Esophagus (tissue), 2 donors: ENCODE results near the gene MTRFR. TPM values are rescaled to one million over a fixed set of nuclear protein-coding genes. Genes with fewer than 3 reads are reported as not detected.

ENCODE experiments used
- H3K27ac ChIP-seq, 2 donors: one replicate each; pipeline ENCODE4 v1.5.1; 2013; ENCODE audit warnings: low read depth in 2 of 2, mild to moderate bottlenecking in 2 of 2, inconsistent platforms in 1 of 2, low read length in 1 of 2, moderate library complexity in 1 of 2
- H3K27me3 ChIP-seq, 2 donors: one replicate each; pipeline ENCODE4 v1.6.1; 2013; ENCODE audit warnings: low read length in 2 of 2, control low read depth in 1 of 2, mild to moderate bottlenecking in 1 of 2; ENCODE audit not compliant: insufficient read depth in 2 of 2, control insufficient read depth in 1 of 2
- H3K36me3 ChIP-seq, 2 donors: one replicate each; pipeline ENCODE4 v1.6.1; 2013; ENCODE audit warnings: low read length in 1 of 2; ENCODE audit not compliant: control insufficient read depth in 2 of 2, insufficient read depth in 2 of 2
- H3K4me1 ChIP-seq, 2 donors: one replicate each; pipeline ENCODE4 v1.6.1; 2013; ENCODE audit warnings: low read length in 1 of 2; ENCODE audit not compliant: control insufficient read depth in 2 of 2, insufficient read depth in 2 of 2
- H3K4me3 ChIP-seq, 2 donors: one replicate each; pipeline ENCODE4 v1.5.1; 2013; ENCODE audit warnings: low read length in 2 of 2, mild to moderate bottlenecking in 2 of 2, low read depth in 1 of 2, moderate library complexity in 1 of 2
- H3K9me3 ChIP-seq, 2 donors: one replicate each; pipeline ENCODE4 v1.6.1; 2013; ENCODE audit warnings: mild to moderate bottlenecking in 2 of 2, low read depth in 1 of 2, low read length in 1 of 2, moderate library complexity in 1 of 2; ENCODE audit not compliant: control insufficient read depth in 2 of 2, insufficient read depth in 1 of 2
- WGBS, 2 donors: extraction: QIAGEN DNeasy Blood & Tissue Kit; methylation state at CpG; one replicate each; pipeline ENCODE4 v1.1.7; 2013; 5-methylcytosine and 5-hydroxymethylcytosine counted together
- polyA plus RNA-seq, 2 donors: library from polyadenylated mRNA; stranded (reverse); fragments of 200-250 nt; gene quantifications; one replicate each; pipeline ENCODE4 v1.2.3, GENCODE V29; 2013
- donor health status: healthy with polysubstance abuse.
- donor health status: Bipolar disorder and iron deficiency.

MTRFR gene
- polyA plus RNA-seq, 2 donors: 6.3 to 10.6 TPM

- 90 to 91% methylated on average over 10 of the region's 10 CpGs for WGBS, 2 donors
- no peak overlapping the region for H3K4me3 ChIP-seq
- H3K9me3 ChIP-seq: no peaks in the 10 kb centered on the region
- no peak overlapping the region for H3K27ac ChIP-seq
- no peaks in the 10 kb centered on the region for H3K36me3 ChIP-seq
- H3K4me1 ChIP-seq: no peaks in the 10 kb centered on the region
- H3K27me3 ChIP-seq: no peaks in the 10 kb centered on the region
These were observed 48.9 kb downstream of the MTRFR start for GRCh38 chr12:123282111-123282510.

GRCh38 chr12:123283461-123283860, 50.2 kb downstream of the MTRFR start:
- Histone ChIP-seq H3K4me1 (no peaks in the 10 kb centered on the region), H3K27ac (no peak overlapping the region), H3K4me3 (no peak overlapping the region), H3K9me3 (no peaks in the 10 kb centered on the region), H3K36me3 (no peaks in the 10 kb centered on the region), H3K27me3 (no peaks in the 10 kb centered on the region)
- 93 to 94% methylated on average over 8 of the region's 8 CpGs for WGBS, 2 donors

GRCh38 chr12:123284669-123285068, 51.4 kb downstream of the MTRFR start:
- H3K9me3 ChIP-seq: no peaks in the 10 kb centered on the region
- no peak overlapping the region for H3K4me3 ChIP-seq
- H3K36me3 ChIP-seq: peaks cover 0 to 3% of the 10 kb centered on the region in 2 donors
- no peak overlapping the region for H3K27ac ChIP-seq
- H3K4me1 ChIP-seq: no peaks in the 10 kb centered on the region
- 94 to 95% methylated on average over 4 of the region's 4 CpGs for WGBS, 2 donors
- H3K27me3 ChIP-seq: no peaks in the 10 kb centered on the region

DNA sequence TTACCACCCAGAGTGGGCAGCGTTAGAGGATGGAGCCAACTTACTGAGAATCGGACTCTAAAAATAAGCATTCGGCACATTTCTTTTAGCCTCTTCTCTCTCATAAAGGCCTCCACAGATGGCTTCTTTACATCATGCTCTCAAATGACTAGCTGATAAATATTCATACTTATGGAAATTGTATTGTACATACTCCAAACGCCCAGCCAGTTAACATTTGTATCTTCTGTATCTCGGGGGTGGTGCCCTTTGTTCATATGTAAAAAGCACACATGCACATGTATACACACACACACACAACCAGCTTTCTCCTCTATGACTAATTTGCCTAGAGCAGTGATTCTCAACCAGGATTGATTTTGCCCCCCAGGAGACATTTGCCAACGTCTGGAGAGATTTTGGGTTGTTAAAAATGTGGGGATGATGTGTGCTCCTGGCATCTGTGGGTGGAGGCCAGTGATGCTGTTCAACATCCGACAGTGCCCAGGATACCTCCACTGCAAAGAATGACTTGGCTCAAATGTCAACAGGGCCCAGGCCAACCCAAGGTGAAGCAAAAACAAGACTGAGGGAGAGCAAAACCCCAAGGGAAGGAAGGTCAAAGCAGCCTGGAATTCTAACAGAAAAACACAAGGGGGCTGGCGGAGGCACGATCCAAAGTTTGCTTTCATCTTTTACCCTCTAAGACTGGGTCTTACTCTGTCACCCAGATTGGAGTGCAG, 53.6 kb downstream of the MTRFR start:
- Histone ChIP-seq H3K4me1 (no peaks in the 10 kb centered on the region), H3K27me3 (no peaks in the 10 kb centered on the region), H3K36me3 (peaks cover 3 to 7% of the 10 kb centered on the region in 2 donors), H3K9me3 (no peaks in the 10 kb centered on the region), H3K4me3 (no peak overlapping the region), H3K27ac (no peak overlapping the region)
- WGBS, 2 donors: 66 to 67% methylated on average over 9 of the region's 9 CpGs

- 92 to 94% methylated on average over 20 of the region's 20 CpGs for WGBS, 2 donors
These were observed 55.6 kb downstream of the MTRFR start for GRCh38 chr12:123288751-123289346.

GRCh38 chr12:123289911-123290310, 56.7 kb downstream of the MTRFR start:
- no peaks in the 10 kb centered on the region for H3K4me1 ChIP-seq
- H3K36me3 ChIP-seq: peaks cover 14 to 16% of the 10 kb centered on the region in 2 donors
- no peaks in the 10 kb centered on the region for H3K9me3 ChIP-seq
- 93 to 95% methylated on average over 11 of the region's 11 CpGs for WGBS, 2 donors
- no peaks in the 10 kb centered on the region for H3K27me3 ChIP-seq
- H3K4me3 ChIP-seq: no peak overlapping the region
- no peak overlapping the region for H3K27ac ChIP-seq

More at GRCh38 chr12:123288751-123289346, 55.6 kb downstream of the MTRFR start:
- Histone ChIP-seq H3K27me3 (no peaks in the 10 kb centered on the region), H3K9me3 (no peaks in the 10 kb centered on the region), H3K4me1 (no peaks in the 10 kb centered on the region), H3K27ac (no peak overlapping the region), H3K4me3 (no peak overlapping the region), H3K36me3 (peaks cover 14 to 15% of the 10 kb centered on the region in 2 donors)

- no peaks in the 10 kb centered on the region for H3K4me1 ChIP-seq
- no peaks in the 10 kb centered on the region for H3K9me3 ChIP-seq
- no peak overlapping the region for H3K27ac ChIP-seq
- H3K27me3 ChIP-seq: no peaks in the 10 kb centered on the region
- peaks cover 21 to 24% of the 10 kb centered on the region in 2 donors for H3K36me3 ChIP-seq
- no peak overlapping the region for H3K4me3 ChIP-seq
- WGBS, 2 donors: 90 to 93% methylated on average over 9 of the region's 9 CpGs
These were observed 60.0 kb downstream of the MTRFR start for GRCh38 chr12:123293178-123293760.

- H3K27ac ChIP-seq: no peak overlapping the region
- WGBS, 2 donors: 73 to 74% methylated on average over 3 of the region's 3 CpGs
- no peak overlapping the region for H3K4me3 ChIP-seq
- H3K27me3 ChIP-seq: no peaks in the 10 kb centered on the region
- H3K36me3 ChIP-seq: peaks cover 5 to 6% of the 10 kb centered on the region in 2 donors
- no peaks in the 10 kb centered on the region for H3K9me3 ChIP-seq
- no peaks in the 10 kb centered on the region for H3K4me1 ChIP-seq
These were observed 71.9 kb downstream of the MTRFR start for GRCh38 chr12:123305136-123305535.

DNA sequence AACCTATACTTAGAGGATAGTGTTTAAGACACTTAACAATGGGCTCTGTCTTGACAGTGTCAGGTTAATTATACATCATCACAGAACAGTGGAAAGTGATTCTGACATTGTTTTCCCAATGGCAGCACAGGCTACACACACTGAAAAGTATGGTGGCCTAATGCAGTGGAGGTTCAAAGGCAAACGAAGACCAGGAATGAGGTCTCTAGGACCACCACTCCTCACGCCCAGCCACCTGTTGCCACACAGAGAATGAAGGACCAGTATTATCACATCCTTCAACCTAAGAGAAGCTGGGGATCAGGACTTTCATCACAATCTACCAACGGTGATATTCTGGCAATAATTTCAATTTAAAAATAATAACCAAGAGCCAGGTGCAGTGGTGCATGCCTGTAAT, 73.0 kb downstream of the MTRFR start:
- Histone ChIP-seq H3K9me3 (no peaks in the 10 kb centered on the region), H3K4me1 (no peaks in the 10 kb centered on the region), H3K36me3 (peaks cover 5 to 6% of the 10 kb centered on the region in 2 donors), H3K4me3 (no peak overlapping the region), H3K27me3 (no peaks in the 10 kb centered on the region), H3K27ac (no peak overlapping the region)
- WGBS, 2 donors: 92% methylated on average over 3 of the region's 3 CpGs
